ENCODE data around the gene MCAM. TPM values are rescaled to one million over a fixed set of nuclear protein-coding genes. Genes with fewer than 3 reads are reported as not detected.
A peak's percentile ranks its signal among the peaks of the same experiment; 100 is the strongest.

MCAM gene
- total RNA-seq, 1 experiment from 2014 or later = 38.8 TPM

GRCh38 chr11:119339589-119340334 lies 22.8 kb upstream of the MCAM start:
- H3K27me3 ChIP-seq (ENCODE audit: insufficient read depth, low read depth) = peaks cover 17% of the 10 kb centered on the region
- no peaks in the 10 kb centered on the region for H3K9me2 ChIP-seq (ENCODE audit: insufficient read depth)
- peaks cover 25% of the 10 kb centered on the region; the same call in 1 of the 2 replicates for H3F3A ChIP-seq (ENCODE audit: insufficient read depth, low read depth)
- ChIA-PET POLR2A (ENCODE audit: unreplicated experiment) (no interaction called here), CTCF (interaction anchor here (0.6 to 1.4 kb wide), 8 partner anchors 28 to 844 kb away, joined by 3 to 9 read pairs (median 3); no protein-coding TSS in a partner anchor)
- H3K36me3 ChIP-seq (ENCODE audit: low read depth) = no peaks in the 10 kb centered on the region
- TF ChIP-seq EZH2 (IDR thresholded peaks at IDR 0.05; ENCODE audit: low read depth) = no peak
- peak; percentile 63 for TF ChIP-seq CTCF (conservative IDR thresholded peaks at IDR 0.05)
- no peak overlapping the region for H3K27ac ChIP-seq
- H3K4me1 ChIP-seq (replicated peaks; ENCODE audit: insufficient read depth) = peaks cover 16% of the 10 kb centered on the region
- DNase-seq = peak in 1 of 2 experiments; percentile 59
- H4K20me1 ChIP-seq (ENCODE audit: insufficient read depth) = no peaks in the 10 kb centered on the region
- no peak overlapping the region for H3K4me3 ChIP-seq
- no TSS peak for BruUV-seq (replicated peaks)
- peaks cover 18% of the 10 kb centered on the region for H3K79me2 ChIP-seq (ENCODE audit: low read depth)
- no peak overlapping the region for H3K4me2 ChIP-seq
- no peaks in the 10 kb centered on the region for H3K9me3 ChIP-seq (ENCODE audit: insufficient read depth, low read depth)
- intact Hi-C loops (cut with micrococcal nuclease; ENCODE audit: unreplicated experiment) = loop anchor here (5.0 kb wide), 1 partner anchor 412 kb away; the partner anchor contains the start of gene BCL9L
- no peak overlapping the region for H2AFZ ChIP-seq

- no peak overlapping the region for H3K4me2 ChIP-seq
Measured at GRCh38 chr11:119338965-119339588, 22.1 kb upstream of the MCAM start.

More at GRCh38 chr11:119338965-119339588, 22.1 kb upstream of the MCAM start:
- Histone ChIP-seq H2AFZ (no peak overlapping the region), H3K36me3 (ENCODE audit: low read depth) (no peaks in the 10 kb centered on the region), H3K9me2 (ENCODE audit: insufficient read depth) (no peaks in the 10 kb centered on the region), H3K79me2 (ENCODE audit: low read depth) (peaks cover 19% of the 10 kb centered on the region), H3K4me3 (no peak overlapping the region), H3K27me3 (ENCODE audit: insufficient read depth, low read depth) (peaks cover 16% of the 10 kb centered on the region), H3K9me3 (ENCODE audit: insufficient read depth, low read depth) (no peaks in the 10 kb centered on the region), H3K4me1 (replicated peaks; ENCODE audit: insufficient read depth) (peaks cover 16% of the 10 kb centered on the region), H4K20me1 (ENCODE audit: insufficient read depth) (no peaks in the 10 kb centered on the region), H3F3A (ENCODE audit: insufficient read depth, low read depth) (peaks cover 25% of the 10 kb centered on the region; the same call in 1 of the 2 replicates), H3K27ac (no peak overlapping the region)
- POLR2A ChIA-PET (ENCODE audit: unreplicated experiment) = no interaction called here
- CTCF ChIA-PET = interaction anchor here (0.6 to 1.8 kb wide), 9 partner anchors 9 to 770 kb away, joined by 3 to 10 read pairs (median 6); partner anchors contain the start of gene C2CD2L
- no TSS peak for BruUV-seq (replicated peaks)
- no peak for DNase-seq
- no peak for TF ChIP-seq EZH2 (IDR thresholded peaks at IDR 0.05; ENCODE audit: low read depth)
- TF ChIP-seq CTCF (conservative IDR thresholded peaks at IDR 0.05) = no peak
- intact Hi-C loops (cut with micrococcal nuclease; ENCODE audit: unreplicated experiment) = loop anchor here (1.0 to 5.0 kb wide), 2 partner anchors 237 to 412 kb away; partner anchors contain the start of gene BCL9L

All from PC-9 (cell line).